MM.1S (cell line): ENCODE results near the gene XYLT1.

ENCODE experiments used
- DNase-seq: peaks from one replicate; pipeline ENCODE4 v3.0.0-alpha.2; 2015
- H2AFZ ChIP-seq: fragments of 300-600 bp; sonication (generic); 2 replicates; pipeline ENCODE4 v1.6.0; 2016; ENCODE audit warnings: antibody characterized with exemption, low read length
- H3F3A ChIP-seq: fragments of 300-600 bp; sonication (generic); 2 replicates; pipeline ENCODE4 v1.6.1; 2016; ENCODE audit warnings: mild to moderate bottlenecking, antibody characterized with exemption, low read length, moderate library complexity, mixed read lengths; ENCODE audit not compliant: insufficient read depth
- H3K27ac ChIP-seq: fragments of 300-600 bp; sonication (generic); 2 replicates; pipeline ENCODE4 v1.5.1; 2016; ENCODE audit warnings: mild to moderate bottlenecking, low read length
- H3K27me3 ChIP-seq: fragments of 300-600 bp; sonication (generic); replicated peaks from 2 replicates; pipeline ENCODE4 v1.6.0; 2016; ENCODE audit warnings: low read length; ENCODE audit not compliant: insufficient read depth
- H3K36me3 ChIP-seq: fragments of 300-600 bp; sonication (generic); replicated peaks from 2 replicates; pipeline ENCODE4 v1.6.1; 2016; ENCODE audit warnings: mild to moderate bottlenecking, low read length, mixed read lengths; ENCODE audit not compliant: insufficient read depth
- H3K4me1 ChIP-seq: fragments of 300-600 bp; sonication (generic); 2 replicates; pipeline ENCODE4 v1.6.1; 2016; ENCODE audit warnings: low read length, mixed read lengths
- H3K4me2 ChIP-seq: fragments of 300-600 bp; sonication (generic); 2 replicates; pipeline ENCODE4 v1.6.0; 2016; ENCODE audit warnings: low read depth, low read length
- H3K4me3 ChIP-seq: fragments of 300-600 bp; sonication (generic); 2 replicates; pipeline ENCODE4 v1.5.1; 2016; ENCODE audit warnings: low read length, mixed read lengths
- H3K79me2 ChIP-seq: fragments of 300-600 bp; sonication (generic); 2 replicates; pipeline ENCODE4 v1.6.1; 2016; ENCODE audit warnings: mixed run types, low read length, mixed read lengths
- H3K9ac ChIP-seq: fragments of 300-600 bp; sonication (generic); 2 replicates; pipeline ENCODE4 v1.6.1; 2016; ENCODE audit warnings: low read length, mixed read lengths
- H3K9me2 ChIP-seq: fragments of 300-600 bp; sonication (generic); replicated peaks from 2 replicates; pipeline ENCODE4 v1.6.1; 2016; ENCODE audit warnings: mild to moderate bottlenecking, low read length, mixed read lengths; ENCODE audit not compliant: insufficient read depth
- H3K9me3 ChIP-seq: fragments of 300-600 bp; sonication (generic); replicated peaks from 2 replicates; pipeline ENCODE4 v1.6.1; 2016; ENCODE audit warnings: mild to moderate bottlenecking, low read length, mixed read lengths; ENCODE audit not compliant: insufficient read depth
- H4K20me1 ChIP-seq: fragments of 300-600 bp; sonication (generic); 2 replicates; pipeline ENCODE4 v1.6.1; 2016; ENCODE audit warnings: mild to moderate bottlenecking, low read length, moderate library complexity, mixed read lengths; ENCODE audit not compliant: insufficient read depth
- CTCF ChIP-seq: fragments of 300-600 bp; sonication (generic); IDR thresholded peaks from 2 replicates; pipeline ENCODE4 v1.5.1; 2016; ENCODE audit warnings: antibody characterized with exemption, low read length, mixed read lengths
- EZH2 ChIP-seq: fragments of 300-600 bp; sonication (generic); optimal IDR thresholded peaks from 2 replicates; pipeline ENCODE3; 2017; ENCODE audit warnings: low read depth, mild to moderate bottlenecking, antibody characterized with exemption, low read length, mixed read lengths
- EZH2phosphoT487 ChIP-seq: fragments of 300-600 bp; sonication (generic); IDR thresholded peaks from 2 replicates; pipeline ENCODE4 v1.6.1; 2018; ENCODE audit warnings: antibody characterized with exemption, low read length

The XYLT1 gene

GRCh38 chr16:17098685-17099084, 372.1 kb downstream of the XYLT1 start:
- Histone ChIP-seq H3K27me3 (no peaks in the 10 kb centered on the region), H4K20me1 (no peaks in the 10 kb centered on the region), H3K36me3 (no peaks in the 10 kb centered on the region), H3K4me2 (no peak overlapping the region), H3K9ac (no peak overlapping the region), H3K9me3 (no peaks in the 10 kb centered on the region), H3K79me2 (no peaks in the 10 kb centered on the region), H3K4me3 (no peak overlapping the region), H3K27ac (no peak overlapping the region), H2AFZ (no peak overlapping the region), H3F3A (no peaks in the 10 kb centered on the region), H3K9me2 (no peaks in the 10 kb centered on the region), H3K4me1 (no peaks in the 10 kb centered on the region)
- no peak for DNase-seq
- TF ChIP-seq EZH2phosphoT487: no peak
- no peak for TF ChIP-seq EZH2
- no peak for TF ChIP-seq CTCF

- H3K27me3 ChIP-seq: no peaks in the 10 kb centered on the region
- H3K4me2 ChIP-seq: no peak overlapping the region
- no peaks in the 10 kb centered on the region for H3F3A ChIP-seq
- no peaks in the 10 kb centered on the region for H3K4me1 ChIP-seq
- TF ChIP-seq EZH2phosphoT487: no peak
- no peaks in the 10 kb centered on the region for H3K79me2 ChIP-seq
- no peaks in the 10 kb centered on the region for H3K9me2 ChIP-seq
- H2AFZ ChIP-seq: no peak overlapping the region
- DNase-seq: no peak
- no peaks in the 10 kb centered on the region for H3K9me3 ChIP-seq
- no peaks in the 10 kb centered on the region for H3K36me3 ChIP-seq
- H3K27ac ChIP-seq: no peak overlapping the region
- H3K4me3 ChIP-seq: no peak overlapping the region
- H4K20me1 ChIP-seq: no peaks in the 10 kb centered on the region
- H3K9ac ChIP-seq: no peak overlapping the region
Measured at GRCh38 chr16:17084130-17084529, 386.6 kb downstream of the XYLT1 start.

GRCh38 chr16:17083628-17084027, 387.1 kb downstream of the XYLT1 start:
- Histone ChIP-seq H3K4me2 (no peak overlapping the region), H3F3A (no peaks in the 10 kb centered on the region), H3K27me3 (no peaks in the 10 kb centered on the region), H2AFZ (no peak overlapping the region), H3K4me1 (no peaks in the 10 kb centered on the region), H3K27ac (no peak overlapping the region), H3K36me3 (no peaks in the 10 kb centered on the region), H3K9me3 (no peaks in the 10 kb centered on the region), H3K9me2 (no peaks in the 10 kb centered on the region), H4K20me1 (no peaks in the 10 kb centered on the region), H3K4me3 (no peak overlapping the region), H3K9ac (no peak overlapping the region), H3K79me2 (no peaks in the 10 kb centered on the region)
- no peak for DNase-seq
- TF ChIP-seq EZH2phosphoT487: no peak
- no peak for TF ChIP-seq CTCF
- TF ChIP-seq EZH2: no peak

GRCh38 chr16:17082095-17082882, 388.5 kb downstream of the XYLT1 start:
- H3K9me2 ChIP-seq: no peaks in the 10 kb centered on the region
- no peaks in the 10 kb centered on the region for H3K4me1 ChIP-seq
- H4K20me1 ChIP-seq: no peaks in the 10 kb centered on the region
- H3K9me3 ChIP-seq: no peaks in the 10 kb centered on the region
- no peaks in the 10 kb centered on the region for H3K79me2 ChIP-seq
- no peak overlapping the region for H3K4me2 ChIP-seq
- H3K27me3 ChIP-seq: no peaks in the 10 kb centered on the region
- TF ChIP-seq EZH2phosphoT487 (no peak), EZH2 (no peak), CTCF (no peak)
- H3K36me3 ChIP-seq: no peaks in the 10 kb centered on the region
- no peak overlapping the region for H3K4me3 ChIP-seq
- DNase-seq: no peak
- H3K9ac ChIP-seq: no peak overlapping the region
- H3F3A ChIP-seq: no peaks in the 10 kb centered on the region
- H2AFZ ChIP-seq: no peak overlapping the region
- no peak overlapping the region for H3K27ac ChIP-seq
